Activated T-cell treated with anti-CD3 and anti-CD28 coated beads, Interleukin-2, amount 50 U/mL, for 72 hours (primary cell): ENCODE data around the gene AOPEP. TPM values are rescaled to one million over a fixed set of nuclear protein-coding genes. Genes with fewer than 3 reads are reported as not detected.

ENCODE experiments used
- ATAC-seq, 2 donors: fragments of 150-1000 bp; cut with Tn5 transposase; replicated peaks in 1 of 2; 2 replicates each; pipeline ENCODE4 v1.10.0; 2021; ENCODE audit warnings: moderate library complexity in 2 of 2, mild to moderate bottlenecking in 1 of 2
- DNase-seq, 2 donors: peaks; one replicate each; pipeline ENCODE4 v3.0.0; 2021 to 2022; ENCODE audit warnings: mixed read lengths in 1 of 2
- H3K27ac Mint-ChIP-seq: one replicate; pipeline ENCODE4 v1.8.0; 2022; ENCODE audit warnings: mild to moderate bottlenecking, moderate library complexity, mixed read lengths
- H3K27me3 Mint-ChIP-seq: one replicate; pipeline ENCODE4 v1.8.0; 2022; ENCODE audit warnings: low read depth, mixed read lengths
- H3K36me3 Mint-ChIP-seq, 2 donors: one replicate each; pipeline ENCODE4 v1.8.0; 2022; ENCODE audit warnings: mixed read lengths in 2 of 2, mild to moderate bottlenecking in 1 of 2; ENCODE audit not compliant: insufficient read depth in 2 of 2
- H3K4me1 Mint-ChIP-seq: one replicate; pipeline ENCODE4 v1.8.0; 2022; ENCODE audit warnings: low read depth, mixed read lengths
- H3K4me3 Mint-ChIP-seq, 2 donors: one replicate each; pipeline ENCODE4 v1.8.0; 2022; ENCODE audit warnings: mild to moderate bottlenecking in 2 of 2, mixed read lengths in 2 of 2, moderate library complexity in 2 of 2
- H3K9me3 Mint-ChIP-seq, 2 donors: one replicate each; pipeline ENCODE4 v1.8.0; 2022; ENCODE audit warnings: mixed read lengths in 2 of 2
- total RNA-seq, 2 donors: library from RNA; stranded (reverse); gene quantifications; one replicate each; pipeline ENCODE4 v1.2.3, GENCODE V29; 2022

Gene AOPEP
- total RNA-seq, 2 donors from 2014 or later = 9.0 to 13.2 TPM

DNA sequence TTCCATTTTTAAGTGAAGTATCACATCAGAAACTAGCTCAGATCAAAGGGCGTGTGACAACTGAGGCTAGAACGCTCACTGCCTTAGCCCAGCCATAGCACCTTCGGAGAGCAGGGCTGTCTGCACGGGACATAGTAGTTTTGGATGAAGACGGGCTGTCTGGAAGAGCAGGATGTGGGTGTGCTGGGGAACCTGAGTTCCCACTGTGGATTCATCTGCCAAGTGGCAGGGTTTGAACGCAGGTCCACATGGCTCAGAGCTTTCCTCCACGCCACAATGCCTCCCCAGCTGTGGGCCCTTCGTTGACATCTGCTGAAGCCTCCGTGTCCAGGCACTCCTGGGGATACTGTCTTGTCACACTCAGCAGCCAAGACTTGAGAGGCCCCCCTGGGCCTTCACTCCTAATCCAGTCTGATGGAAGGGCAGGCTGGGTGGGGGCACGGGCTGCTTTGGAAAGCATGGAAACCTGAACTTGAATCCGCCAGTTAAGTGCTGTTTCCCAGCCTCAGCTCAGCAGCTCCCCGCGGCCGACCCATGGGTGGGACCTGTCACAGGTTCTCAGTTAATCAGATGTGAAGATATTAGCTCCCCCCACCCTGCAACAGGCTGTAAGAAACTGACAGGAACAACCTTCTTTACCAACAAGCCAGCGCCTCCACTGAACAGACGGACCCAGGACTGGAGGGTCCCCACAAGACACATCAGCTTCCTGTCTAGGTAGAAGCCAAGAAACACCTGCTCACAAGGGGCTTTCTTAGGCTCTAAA lies 362.9 kb downstream of the AOPEP start:
- no peak overlapping the region for H3K4me3 Mint-ChIP-seq

DNA sequence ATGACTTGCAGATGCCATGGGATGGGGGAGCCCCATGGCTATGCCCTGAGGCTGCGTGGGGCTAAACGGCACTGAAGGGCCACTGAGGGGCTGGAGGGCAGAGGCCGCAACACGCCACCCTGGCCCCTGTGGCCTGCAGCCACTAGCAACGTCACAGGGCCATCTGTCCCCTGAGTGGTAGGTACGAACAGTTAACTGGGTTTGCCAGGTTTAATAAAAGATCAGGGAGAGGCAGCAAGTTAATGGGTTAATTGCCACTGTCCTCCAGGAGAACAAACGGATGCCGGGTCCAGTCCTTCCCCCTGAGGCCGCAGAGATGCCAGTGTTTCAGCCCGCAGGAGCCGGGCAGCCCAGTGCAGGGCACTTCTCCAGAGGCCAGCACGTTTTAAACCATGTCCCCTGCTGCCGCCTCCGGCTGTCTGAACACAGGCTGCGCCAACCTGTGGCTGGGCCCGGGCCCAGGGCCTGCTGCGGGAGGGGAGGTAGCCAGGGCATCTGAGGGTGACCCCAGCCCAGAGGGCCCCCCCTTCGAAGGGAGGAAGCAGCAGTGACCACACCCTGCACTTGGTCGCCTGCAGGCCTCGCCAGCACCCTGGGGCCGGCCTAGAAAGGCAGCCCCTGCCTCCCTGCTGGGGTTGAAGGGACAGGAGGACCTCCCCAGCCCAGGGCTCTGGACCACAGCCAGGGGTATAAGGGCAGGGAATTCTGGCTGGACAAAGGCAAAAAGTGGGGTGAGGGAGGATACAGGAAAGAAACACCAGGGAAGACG lies 363.7 kb downstream of the AOPEP start:
- no peak for DNase-seq
- Mint-ChIP-seq H3K27me3 (no peaks in the 10 kb centered on the region), H3K36me3 (no peaks in the 10 kb centered on the region), H3K27ac (no peak overlapping the region), H3K9me3 (no peaks in the 10 kb centered on the region), H3K4me3 (no peak overlapping the region), H3K4me1 (peaks cover 11% of the 10 kb centered on the region)
- ATAC-seq = no peak

More for the DNA sequence above, 362.9 kb downstream of the AOPEP start:
- H3K36me3 Mint-ChIP-seq = no peaks in the 10 kb centered on the region
- no peaks in the 10 kb centered on the region for H3K9me3 Mint-ChIP-seq
- H3K27me3 Mint-ChIP-seq = no peaks in the 10 kb centered on the region
- no peak for ATAC-seq
- no peak overlapping the region for H3K27ac Mint-ChIP-seq
- peaks cover 11% of the 10 kb centered on the region for H3K4me1 Mint-ChIP-seq
- no peak for DNase-seq

DNA sequence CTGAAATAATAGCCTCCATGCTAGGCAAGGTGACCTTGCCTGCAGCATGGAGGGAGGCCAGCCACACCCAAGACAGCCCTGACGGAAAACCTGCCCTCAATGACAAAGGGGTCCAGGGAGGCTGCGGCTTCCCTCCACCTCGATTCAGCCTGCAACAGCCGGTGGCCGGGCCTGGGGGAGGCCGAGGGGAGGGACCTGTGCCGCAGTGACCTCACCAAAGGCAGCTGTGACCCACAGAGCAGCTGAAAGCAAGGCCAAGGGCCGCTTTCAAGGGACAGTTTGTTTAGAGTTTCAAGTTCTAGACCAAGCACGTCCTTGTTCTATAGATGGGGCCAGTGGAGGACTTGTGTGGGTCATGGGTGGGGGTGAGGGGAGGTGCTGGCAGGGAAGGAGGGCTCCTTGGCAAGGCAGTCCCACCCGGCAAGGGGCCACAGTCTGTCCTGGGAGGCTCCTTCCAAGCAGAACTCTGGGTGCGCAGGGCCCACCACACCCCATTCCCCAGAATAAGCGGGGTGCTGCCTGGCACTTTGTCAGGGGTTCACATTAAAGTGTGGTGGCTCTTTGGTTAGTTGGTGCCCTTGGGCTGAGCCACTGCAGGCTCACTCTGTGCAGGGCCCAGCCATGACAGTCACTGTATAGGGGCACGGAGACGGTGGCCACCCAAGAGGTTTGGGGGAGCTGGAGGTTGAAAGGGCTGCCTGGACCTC lies 364.5 kb downstream of the AOPEP start:
- no peaks in the 10 kb centered on the region for H3K9me3 Mint-ChIP-seq
- no peaks in the 10 kb centered on the region for H3K36me3 Mint-ChIP-seq
- H3K27me3 Mint-ChIP-seq = no peaks in the 10 kb centered on the region
- no peak for DNase-seq
- H3K4me3 Mint-ChIP-seq = no peak overlapping the region
- H3K4me1 Mint-ChIP-seq = peaks cover 11% of the 10 kb centered on the region
- H3K27ac Mint-ChIP-seq = no peak overlapping the region
- no peak for ATAC-seq

DNA sequence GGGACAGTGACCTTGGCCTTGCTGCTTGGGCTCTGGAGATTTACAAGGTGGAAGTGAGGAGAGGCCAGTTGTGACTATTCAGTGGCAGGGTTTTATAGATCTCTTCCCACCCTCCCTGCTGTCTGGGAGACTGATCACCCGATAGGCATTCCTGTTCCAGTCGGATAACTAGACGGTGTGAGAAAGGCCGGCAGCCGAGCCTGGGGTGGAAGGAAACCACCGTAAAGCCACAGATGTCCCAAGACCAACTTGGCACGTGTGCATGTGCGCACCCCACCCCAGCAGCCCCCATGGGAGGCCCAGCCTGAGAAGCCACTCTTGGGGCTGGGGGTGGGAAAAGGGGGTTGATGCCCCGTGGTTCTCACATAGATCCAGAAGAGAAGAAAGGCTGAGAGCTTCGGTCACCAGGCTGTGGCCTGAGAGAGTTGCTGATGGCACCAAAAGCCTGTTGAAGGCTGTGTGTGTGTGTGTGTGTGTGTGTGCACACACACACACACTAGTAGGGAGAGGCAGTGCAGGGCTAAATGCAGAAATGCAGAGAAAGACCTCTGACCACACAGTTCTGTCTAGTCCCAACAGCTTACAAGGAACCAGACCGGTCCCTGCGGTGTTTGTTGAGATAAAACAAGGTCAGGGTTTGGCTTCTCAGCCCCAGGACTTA lies 365.2 kb downstream of the AOPEP start:
- no peaks in the 10 kb centered on the region for H3K9me3 Mint-ChIP-seq
- H3K36me3 Mint-ChIP-seq = no peaks in the 10 kb centered on the region
- no peak overlapping the region for H3K4me3 Mint-ChIP-seq
- DNase-seq = no peak
- no peaks in the 10 kb centered on the region for H3K27me3 Mint-ChIP-seq
- H3K27ac Mint-ChIP-seq = no peak overlapping the region
- H3K4me1 Mint-ChIP-seq = peaks cover 11% of the 10 kb centered on the region
- ATAC-seq = peak in 1 of 2 donors; percentile 7

DNA sequence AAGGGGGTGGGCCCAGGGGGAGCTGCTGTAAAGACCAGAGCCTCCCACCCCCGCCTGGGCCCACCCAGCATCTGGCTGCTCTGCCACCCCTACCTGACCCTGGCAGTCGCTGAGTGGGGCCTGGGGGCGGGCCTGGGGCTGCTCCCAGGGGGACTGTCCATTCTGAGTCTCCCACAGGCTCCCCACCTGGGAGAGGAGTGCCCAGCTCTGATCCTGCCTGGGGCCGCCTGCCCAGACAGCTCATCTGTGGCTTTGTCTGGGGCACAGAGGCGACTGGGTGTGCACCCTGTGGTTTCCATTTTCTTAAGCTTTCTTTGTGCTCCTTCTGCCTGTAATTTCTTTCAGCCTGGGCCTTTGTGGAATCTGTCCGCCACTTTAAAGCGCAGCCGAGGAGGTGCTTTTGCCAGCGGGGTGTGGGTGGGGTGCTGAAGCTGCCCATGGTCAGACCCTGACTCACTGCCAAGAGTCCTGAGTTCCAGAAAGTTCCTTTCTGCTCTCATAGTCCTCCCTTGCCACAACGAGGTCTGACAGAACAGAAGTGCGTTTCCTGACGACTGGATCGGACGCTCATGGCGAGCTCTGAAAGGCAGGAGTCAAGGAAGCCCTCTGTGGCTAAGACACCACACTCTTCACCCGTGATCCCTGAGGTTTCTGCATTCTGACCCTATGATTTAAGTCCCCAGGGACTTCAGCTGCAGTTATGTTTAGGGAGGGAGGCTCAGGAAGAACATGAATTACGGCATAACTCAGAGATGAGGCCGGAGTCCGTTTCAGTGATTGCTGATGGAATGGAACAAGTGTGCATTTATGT lies 366.0 kb downstream of the AOPEP start:
- Mint-ChIP-seq H3K9me3 (no peaks in the 10 kb centered on the region), H3K4me3 (no peak overlapping the region), H3K36me3 (no peaks in the 10 kb centered on the region), H3K4me1 (peaks cover 11% of the 10 kb centered on the region), H3K27me3 (no peaks in the 10 kb centered on the region), H3K27ac (no peak overlapping the region)
- ATAC-seq (peak in 1 of 2 donors; percentile 19), DNase-seq (no peak)

DNA sequence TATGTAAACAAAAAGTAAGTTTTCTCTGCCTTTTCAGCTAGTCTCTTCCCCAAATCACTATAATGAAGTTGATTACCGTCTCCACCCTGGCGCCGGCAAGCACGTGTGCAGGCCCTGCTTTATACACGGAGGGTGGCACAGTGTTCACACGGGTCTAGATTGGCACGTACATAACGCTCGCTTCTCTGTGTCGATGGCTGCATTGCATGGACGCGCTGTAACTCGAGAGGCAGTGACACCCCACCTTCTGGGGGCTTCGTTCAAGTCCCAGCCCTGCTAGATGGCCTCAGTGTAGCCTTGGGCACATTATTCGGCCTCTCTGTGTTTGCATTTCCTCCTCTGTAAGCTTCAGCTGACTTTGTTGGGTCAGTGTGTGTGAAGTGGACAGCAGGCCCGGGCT lies 367.1 kb downstream of the AOPEP start:
- Mint-ChIP-seq H3K9me3 (no peaks in the 10 kb centered on the region), H3K4me3 (no peak overlapping the region), H3K36me3 (no peaks in the 10 kb centered on the region), H3K27me3 (no peaks in the 10 kb centered on the region), H3K27ac (no peak overlapping the region), H3K4me1 (peaks cover 11% of the 10 kb centered on the region)
- ATAC-seq (no peak), DNase-seq (no peak)

DNA sequence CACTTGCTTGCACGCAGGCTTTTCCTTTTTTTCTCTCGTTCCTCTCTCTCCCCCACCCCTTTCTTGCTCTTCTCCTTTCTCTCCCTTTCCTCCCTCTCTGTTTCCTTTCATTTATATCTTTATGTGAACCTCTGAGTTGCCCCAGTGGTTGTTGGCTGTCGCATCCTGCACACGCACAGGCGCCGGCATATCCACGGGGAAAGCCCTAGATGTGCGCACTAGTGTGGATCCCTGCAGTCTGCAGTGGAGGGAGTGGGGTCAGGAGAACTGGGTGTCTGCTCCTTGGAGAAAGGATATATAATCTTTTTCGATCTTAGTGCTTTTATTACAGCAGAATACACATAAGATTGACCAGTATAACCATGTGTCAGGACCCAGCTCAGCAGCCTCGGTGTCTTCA lies 367.5 kb downstream of the AOPEP start:
- no peaks in the 10 kb centered on the region for H3K36me3 Mint-ChIP-seq
- H3K4me3 Mint-ChIP-seq = no peak overlapping the region
- no peaks in the 10 kb centered on the region for H3K9me3 Mint-ChIP-seq
- DNase-seq (no peak), ATAC-seq (no peak)
- no peaks in the 10 kb centered on the region for H3K27me3 Mint-ChIP-seq
- peaks cover 11% of the 10 kb centered on the region for H3K4me1 Mint-ChIP-seq
- H3K27ac Mint-ChIP-seq = no peak overlapping the region

DNA sequence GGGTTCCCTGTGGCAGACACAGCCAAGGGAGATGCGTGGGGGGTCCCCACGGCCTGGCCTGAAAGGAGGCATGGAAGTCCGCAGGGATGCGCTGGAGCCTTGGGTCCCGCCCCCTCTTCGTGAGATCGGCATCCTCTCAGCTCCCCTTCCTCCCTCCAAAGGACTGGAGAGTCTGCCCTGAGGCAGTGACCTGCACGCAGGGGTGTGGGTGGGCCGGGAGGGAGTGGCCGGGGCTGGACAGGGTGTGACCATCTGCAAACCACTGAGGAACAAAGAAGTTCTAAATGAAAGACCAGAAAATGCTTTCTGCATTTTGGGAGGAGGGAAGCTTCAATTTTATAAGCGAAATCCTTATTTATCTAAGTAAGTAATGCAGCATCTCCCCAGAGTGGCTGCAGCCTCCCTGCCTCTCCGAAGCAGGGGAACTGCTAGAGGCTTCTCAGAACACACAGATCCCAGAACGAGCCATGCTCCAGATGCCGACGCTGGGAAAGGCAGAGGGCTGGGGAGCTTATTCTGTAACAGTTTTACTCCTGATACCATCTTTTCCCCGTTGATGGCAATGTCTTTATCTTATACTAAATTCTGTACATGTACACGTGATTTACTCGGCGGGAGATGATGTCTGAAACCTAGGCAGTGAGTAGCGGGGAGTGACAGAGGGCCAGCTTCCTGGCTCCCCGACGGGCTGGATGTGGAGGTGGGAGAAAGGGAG lies 369.3 kb downstream of the AOPEP start:
- no peak overlapping the region for H3K27ac Mint-ChIP-seq

DNA sequence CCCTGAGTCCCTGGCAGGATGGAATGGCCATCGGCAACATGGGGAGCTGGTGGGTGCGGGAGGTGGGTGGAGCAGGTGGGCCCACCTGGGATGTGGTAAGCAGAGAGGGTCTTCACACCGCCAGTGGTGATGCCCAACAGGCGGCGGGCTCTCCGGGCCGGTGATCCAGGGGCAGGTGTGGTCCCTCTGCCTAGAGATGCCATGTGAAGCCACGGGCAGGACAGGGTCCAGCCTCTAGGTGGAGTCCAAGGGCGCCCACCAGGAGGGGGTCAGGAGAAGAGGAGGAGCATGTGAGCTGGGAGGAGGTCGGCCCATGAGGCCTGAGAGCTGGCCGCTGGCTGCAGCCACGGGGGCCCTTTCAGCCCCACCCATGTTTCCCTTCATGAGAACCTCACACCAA lies 369.9 kb downstream of the AOPEP start:
- no peaks in the 10 kb centered on the region for H3K9me3 Mint-ChIP-seq
- no peak for ATAC-seq

More for the DNA sequence above, 369.3 kb downstream of the AOPEP start:
- Mint-ChIP-seq H3K9me3 (no peaks in the 10 kb centered on the region), H3K27me3 (no peaks in the 10 kb centered on the region), H3K36me3 (no peaks in the 10 kb centered on the region), H3K4me1 (peaks cover 11% of the 10 kb centered on the region), H3K4me3 (no peak overlapping the region)
- DNase-seq (no peak), ATAC-seq (no peak)

DNA sequence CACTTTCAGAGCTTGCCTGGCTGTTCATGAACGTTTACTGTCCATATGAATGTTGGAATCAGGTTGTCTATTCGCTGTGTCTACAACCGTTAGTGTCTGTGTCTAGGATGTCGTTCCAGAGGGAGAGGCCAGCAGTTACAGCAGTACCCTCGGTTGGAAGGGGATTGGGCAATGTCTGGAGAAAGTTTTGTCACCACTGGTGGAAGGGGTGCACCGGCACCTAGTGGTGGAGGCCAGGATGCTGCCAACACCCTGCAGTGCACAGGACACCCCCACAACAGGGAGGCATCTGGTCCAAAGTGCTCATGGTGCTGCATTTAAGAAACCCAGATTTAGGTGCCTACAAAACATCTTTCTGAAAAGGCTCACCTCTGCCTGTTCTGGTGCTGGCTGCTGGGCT lies 370.3 kb downstream of the AOPEP start:
- DNase-seq = no peak
- H3K4me1 Mint-ChIP-seq = peaks cover 8% of the 10 kb centered on the region
- no peaks in the 10 kb centered on the region for H3K9me3 Mint-ChIP-seq
- no peak overlapping the region for H3K4me3 Mint-ChIP-seq
- no peak for ATAC-seq
- H3K27ac Mint-ChIP-seq = no peak overlapping the region
- no peaks in the 10 kb centered on the region for H3K36me3 Mint-ChIP-seq
- H3K27me3 Mint-ChIP-seq = no peaks in the 10 kb centered on the region

More for the DNA sequence above, 369.9 kb downstream of the AOPEP start:
- H3K27me3 Mint-ChIP-seq = no peaks in the 10 kb centered on the region
- no peak for DNase-seq
- H3K36me3 Mint-ChIP-seq = no peaks in the 10 kb centered on the region
- peaks cover 11% of the 10 kb centered on the region for H3K4me1 Mint-ChIP-seq
- H3K4me3 Mint-ChIP-seq = no peak overlapping the region
- H3K27ac Mint-ChIP-seq = no peak overlapping the region

DNA sequence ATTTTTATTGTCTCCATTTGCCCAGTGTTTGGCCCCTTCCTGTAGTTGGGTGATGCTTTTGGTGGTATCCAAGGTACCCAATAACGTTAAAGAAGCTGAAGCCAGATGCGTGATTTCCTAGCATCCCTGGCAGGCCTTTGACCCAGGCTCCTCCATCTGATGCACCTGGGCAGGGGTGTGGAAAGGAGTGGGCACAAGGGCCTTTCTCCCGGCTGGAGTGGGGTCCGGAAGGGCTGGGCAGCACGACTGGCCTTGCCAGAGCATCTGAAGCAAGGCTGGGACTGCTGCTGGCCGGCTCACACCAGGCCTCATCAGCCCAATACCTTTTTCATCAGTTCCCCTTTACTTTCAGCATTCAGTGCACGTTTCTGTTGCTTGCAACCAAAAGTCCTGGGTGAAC lies 370.8 kb downstream of the AOPEP start:
- no peak overlapping the region for H3K4me3 Mint-ChIP-seq
- no peaks in the 10 kb centered on the region for H3K27me3 Mint-ChIP-seq
- H3K27ac Mint-ChIP-seq = no peak overlapping the region
- H3K9me3 Mint-ChIP-seq = no peaks in the 10 kb centered on the region
- ATAC-seq = no peak
- peaks cover 7% of the 10 kb centered on the region for H3K4me1 Mint-ChIP-seq
- DNase-seq = no peak
- no peaks in the 10 kb centered on the region for H3K36me3 Mint-ChIP-seq

DNA sequence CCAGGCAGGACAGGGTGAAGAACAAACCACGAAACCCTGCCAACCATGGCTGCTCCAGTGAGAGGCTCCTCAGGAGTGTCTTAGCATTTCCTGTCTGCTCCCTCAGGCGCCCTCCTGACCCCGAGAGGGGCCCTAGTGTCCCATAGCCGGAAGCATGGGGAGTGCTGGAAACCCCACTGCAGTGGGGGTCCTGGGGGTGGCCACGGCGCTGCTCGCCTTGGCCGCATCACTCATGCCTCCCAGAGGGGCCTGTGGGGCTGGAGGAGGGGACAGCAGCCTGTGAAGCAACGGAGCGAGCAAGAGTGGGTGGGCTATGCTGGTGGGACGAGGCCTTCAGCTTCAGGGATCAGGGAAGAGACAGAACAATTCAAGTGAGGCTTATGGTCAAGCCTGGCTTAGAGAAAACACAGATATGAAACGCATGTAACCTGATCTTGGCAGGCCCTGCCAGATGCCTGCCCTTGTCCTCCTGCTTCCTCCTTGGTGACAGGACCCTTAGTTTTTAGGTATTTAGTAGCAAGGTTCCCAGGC lies 372.0 kb downstream of the AOPEP start:
- Mint-ChIP-seq H3K9me3 (no peaks in the 10 kb centered on the region), H3K4me1 (no peaks in the 10 kb centered on the region), H3K27ac (no peak overlapping the region), H3K36me3 (no peaks in the 10 kb centered on the region), H3K4me3 (no peak overlapping the region), H3K27me3 (no peaks in the 10 kb centered on the region)
- DNase-seq (no peak), ATAC-seq (no peak)
